HepG2 (cell line): ENCODE results near the gene JAZF1. TPM values are rescaled to one million over a fixed set of nuclear protein-coding genes. Genes with fewer than 3 reads are reported as not detected.

Experiments used
- ATAC-seq: fragments of 200-7000 bp; cut with Tn5 transposase; 3 replicates; pipeline ENCODE4 v1.9.1; 2020; ENCODE audit warnings: mild to moderate bottlenecking, moderate library complexity
- BruUV-seq: library from RNA; stranded (reverse); fragments of 400-500 nt; replicated peaks from 2 replicates; lab custom pipeline; 2021; lab: Mats Ljungman, UMichigan
- CTCF ChIA-PET: fragments of 300-600 bp; formaldehyde crosslinking; extraction: SDS; loops from one replicate; lab custom pipeline; 2021; ENCODE audit warnings: low total read pairs, inconsistent platforms, low intra/inter-chr PET ratio; lab: Yijun Ruan, JAX
- POLR2A ChIA-PET: fragments of 350-600 bp; sonication (Branson Sonifier 250); formaldehyde crosslinking; loops from one replicate; lab custom pipeline; 2020; ENCODE audit warnings: antibody characterized with exemption, inconsistent platforms; lab: Yijun Ruan, JAX
- DNase-seq: peaks from one replicate; pipeline ENCODE4 v3.0.0-alpha.2; 2015; ENCODE audit warnings: low spot score
- FAIRE-seq: peaks from 3 replicates; lab custom pipeline; 2011; peaks lifted over from hg19 to GRCh38; lab: Jason Lieb, UNC
- H2AFZ ChIP-seq: one replicate; pipeline ENCODE4 v1.6.1; 2011; ENCODE audit warnings: low read length, inconsistent platforms
- H3K27ac ChIP-seq: fragments of 300-600 bp; 3 replicates; pipeline ENCODE4 v1.8.0; 2011; ENCODE audit warnings: mixed run types, mild to moderate bottlenecking, mixed read lengths, low read length, inconsistent platforms; ENCODE audit not compliant: insufficient read depth; ENCODE audit errors: extremely low read length
- H3K27me3 ChIP-seq, 2 experiments: fragments of 200-600 bp in 1 of 2; 2 replicates in 1 of 2; 3 replicates in 1 of 2; pipeline versions ENCODE4 v1.6.0 to v1.8.0; 2011; ENCODE audit warnings: low read length in 2 of 2, mild to moderate bottlenecking in 2 of 2, moderate library complexity in 2 of 2, inconsistent platforms in 1 of 2; ENCODE audit not compliant: insufficient read depth in 2 of 2, control insufficient read depth in 1 of 2
- H3K36me3 ChIP-seq, 2 experiments: fragments of 200-600 bp in 1 of 2; replicated peaks in 1 of 2; 2 replicates in 1 of 2; 3 replicates in 1 of 2; pipeline versions ENCODE4 v1.5.1 to v1.8.0; 2011; ENCODE audit warnings: low read length in 2 of 2, inconsistent platforms in 1 of 2; ENCODE audit not compliant: insufficient read depth in 2 of 2, control insufficient read depth in 1 of 2
- H3K4me1 ChIP-seq: 2 replicates; pipeline ENCODE4 v1.5.1; 2012; ENCODE audit warnings: low read length, inconsistent platforms; ENCODE audit not compliant: insufficient read depth
- H3K4me2 ChIP-seq: 2 replicates; pipeline ENCODE4 v1.6.0; 2011; ENCODE audit warnings: low read depth, low read length, inconsistent platforms
- H3K4me3 ChIP-seq, 3 experiments: fragments of 200-600 bp in 1 of 3; sonication (generic), shearing (Covaris generic) in 1 of 3; replicated peaks in 1 of 3; 2 replicates each; pipeline ENCODE4 v1.5.1; 2011 to 2016; ENCODE audit warnings: low read length in 3 of 3, inconsistent platforms in 2 of 3, low read depth in 2 of 3, mild to moderate bottlenecking in 2 of 3, control low read depth in 1 of 3, mixed read lengths in 1 of 3; ENCODE audit not compliant: insufficient read depth in 1 of 3
- H3K79me2 ChIP-seq: one replicate; pipeline ENCODE4 v1.6.1; 2011; ENCODE audit warnings: low read length, inconsistent platforms; ENCODE audit not compliant: insufficient read depth
- H3K9ac ChIP-seq: 2 replicates; pipeline ENCODE4 v1.6.0; 2011; ENCODE audit warnings: mild to moderate bottlenecking, low read depth, low read length, inconsistent platforms; ENCODE audit not compliant: insufficient read depth
- H3K9me3 ChIP-seq: 2 replicates; pipeline ENCODE4 v1.5.1; 2012; ENCODE audit warnings: mild to moderate bottlenecking, low read length
- H4K20me1 ChIP-seq: 2 replicates; pipeline ENCODE4 v1.6.0; 2011; ENCODE audit warnings: inconsistent platforms, mild to moderate bottlenecking, low read length, moderate library complexity; ENCODE audit not compliant: insufficient read depth
- ARNT ChIP-seq: fragments of 450-650 bp; IDR thresholded peaks from 2 replicates; pipeline ENCODE4 v1.6.1; 2017
- ASH2L ChIP-seq: fragments of 300-600, 200-600 bp; sonication (generic); IDR thresholded peaks from 2 replicates; pipeline ENCODE4 v1.7.0; 2017; ENCODE audit warnings: low read depth, mild to moderate bottlenecking, moderate library complexity, mixed read lengths, low read length; ENCODE audit not compliant: insufficient read length
- CERS6 ChIP-seq: sonication (generic); formaldehyde crosslinking; IDR thresholded peaks from 2 replicates; pipeline ENCODE4 v1.5.0; 2020; ENCODE audit warnings: missing genetic modification reagents
- DNMT3B ChIP-seq: conservative IDR thresholded peaks from 2 replicates; pipeline ENCODE4 v1.6.1; 2016; ENCODE audit warnings: missing biosample characterization, control low read depth
- MIXL1 ChIP-seq: IDR thresholded peaks from 2 replicates; pipeline ENCODE4 v1.6.1; 2016
- PAF1 ChIP-seq: IDR thresholded peaks from 2 replicates; pipeline ENCODE4 v1.6.1; 2016; ENCODE audit warnings: missing genetic modification reagents, missing compliant biosample characterization
- SAP130 ChIP-seq: IDR thresholded peaks from 2 replicates; pipeline ENCODE4 v1.6.1; 2016; ENCODE audit warnings: low read depth
- SNAI1 ChIP-seq: sonication (generic); formaldehyde crosslinking; IDR thresholded peaks from 2 replicates; pipeline ENCODE4 v1.5.0; 2020; ENCODE audit warnings: mild to moderate bottlenecking, missing genetic modification reagents, borderline replicate concordance
- YEATS4 ChIP-seq: sonication (generic); formaldehyde crosslinking; IDR thresholded peaks from 2 replicates; pipeline ENCODE4 v1.4.0; 2020; ENCODE audit warnings: missing genetic modification reagents, borderline replicate concordance
- ZHX2 ChIP-seq, 2 experiments: sonication (generic) in 1 of 2; formaldehyde crosslinking in 1 of 2; IDR thresholded peaks; 2 replicates each; pipeline versions ENCODE4 v1.6.1 to v1.9.0; 2014 to 2022; ENCODE audit warnings: antibody characterized with exemption in 1 of 2, borderline replicate concordance in 1 of 2, inconsistent platforms in 1 of 2, low read depth in 1 of 2, missing genetic modification reagents in 1 of 2
- ZNF460 ChIP-seq: sonication (generic); formaldehyde crosslinking; IDR thresholded peaks from 2 replicates; pipeline ENCODE4 v1.5.1; 2020; ENCODE audit warnings: missing genetic modification reagents, mild to moderate bottlenecking, borderline replicate concordance
- ZNF746 ChIP-seq: sonication (generic); formaldehyde crosslinking; IDR thresholded peaks from 2 replicates; pipeline ENCODE4 v1.8.0; 2022; ENCODE audit warnings: mild to moderate bottlenecking, missing genetic modification reagents
- ZNF878 ChIP-seq: sonication (generic); formaldehyde crosslinking; IDR thresholded peaks from 2 replicates; pipeline ENCODE4 v1.8.1; 2023; ENCODE audit warnings: mild to moderate bottlenecking, missing genetic modification reagents, moderate library complexity
- WGBS: methylation state at CpG from one replicate; pipeline ENCODE4 v1.1.6; 2017; ENCODE audit warnings: low lambda C conversion rate; 5-methylcytosine and 5-hydroxymethylcytosine counted together
- in situ Hi-C: cut with HindIII; loops from 2 replicates; pipeline ENCODE4 v1.10.0; 2017; ENCODE audit warnings: low pct_unique_long_range_greater_than_20kb; ENCODE audit not compliant: extremely low pct_ligation_motif_present
- intact Hi-C: fragments of 100-400 bp; cut with micrococcal nuclease; formaldehyde crosslinking; loops from one replicate; pipeline ENCODE4 v1.10.0; 2022; ENCODE audit not compliant: unreplicated experiment
- polyA plus RNA-seq, 8 experiments: library from polyadenylated mRNA; depleted of rRNA in 3 of 8; stranded (reverse) in 7 of 8; unstranded in 1 of 8; fragments of >200 nt; fragmentation: Illumina TruSeq in 4 of 8; extraction: Trizol in 4 of 8; gene quantifications; 2 replicates each; pipeline versions ENCODE4 v1.2.1 to v1.2.3, GENCODE V29; 2011 to 2016; ENCODE audit warnings: low read depth in 4 of 8, missing spikeins in 1 of 8, mixed read lengths in 1 of 8; ENCODE audit not compliant: insufficient read depth in 1 of 8
- total RNA-seq, 5 experiments: library from RNA; depleted of rRNA; stranded (reverse); fragments of >200 nt; fragmentation: Illumina TruSeq; extraction: Trizol; gene quantifications; 2 replicates each; pipeline ENCODE4 v1.2.3, GENCODE V29; 2016; ENCODE audit warnings: low read depth in 1 of 5

JAZF1 gene
- total and polyA plus RNA-seq, 2 of the 13 experiments (the other 11 are each of a cell fraction or from before 2014, with no cell fraction given), result not detected

- TF ChIP-seq ZNF746 (CRISPR knock-in tag), result no peak
- no peak for TF ChIP-seq ASH2L
- no peak for TF ChIP-seq MIXL1 (CRISPR knock-in tag)
- TF ChIP-seq ARNT, result no peak
Observed at GRCh38 chr7:27871866-27872265, 308.7 kb downstream of the JAZF1 start (continued).

- H2AFZ ChIP-seq, result no peak overlapping the region
- FAIRE-seq (no peak), DNase-seq (no peak), ATAC-seq (no peak)
- ChIA-PET CTCF (no interaction called here), POLR2A (no interaction called here)
- peaks cover 1 to 46% of the 10 kb centered on the region in 2 experiments for H3K27me3 ChIP-seq
- no TSS peak for BruUV-seq
- H3K79me2 ChIP-seq, result no peaks in the 10 kb centered on the region
- no peak overlapping the region for H3K27ac ChIP-seq
- H3K36me3 ChIP-seq, result no peaks in the 10 kb centered on the region
- H3K4me2 ChIP-seq, result no peak overlapping the region
- H3K9ac ChIP-seq, result no peak overlapping the region
- TF ChIP-seq ZHX2 (IDR thresholded peaks at IDR 0.05; ENCODE audit: low read depth) (no peak), ZHX2 (CRISPR knock-in tag; IDR thresholded peaks at IDR 0.05; ENCODE audit: borderline replicate concordance) (no peak), CERS6 (CRISPR knock-in tag) (no peak), PAF1 (CRISPR knock-in tag) (no peak), YEATS4 (CRISPR knock-in tag) (no peak), SAP130 (CRISPR knock-in tag) (no peak), ZNF460 (CRISPR knock-in tag) (no peak), SNAI1 (CRISPR knock-in tag) (no peak), ZNF878 (CRISPR knock-in tag) (no peak), DNMT3B (CRISPR knock-in tag) (no peak)
- no peaks in the 10 kb centered on the region for H4K20me1 ChIP-seq
- no peaks in the 10 kb centered on the region for H3K9me3 ChIP-seq
- H3K4me1 ChIP-seq, result no peaks in the 10 kb centered on the region
- in situ Hi-C loops, result no loop called here
- intact Hi-C loops, result no loop called here
- WGBS, result 26% methylated on average over 3 of the region's 3 CpGs
- H3K4me3 ChIP-seq, result no peak overlapping the region
Observed at GRCh38 chr7:27871086-27871485, 309.5 kb downstream of the JAZF1 start.
